Measurements from ENCODE around the gene CLEC1A.

CLEC1A gene

DNA sequence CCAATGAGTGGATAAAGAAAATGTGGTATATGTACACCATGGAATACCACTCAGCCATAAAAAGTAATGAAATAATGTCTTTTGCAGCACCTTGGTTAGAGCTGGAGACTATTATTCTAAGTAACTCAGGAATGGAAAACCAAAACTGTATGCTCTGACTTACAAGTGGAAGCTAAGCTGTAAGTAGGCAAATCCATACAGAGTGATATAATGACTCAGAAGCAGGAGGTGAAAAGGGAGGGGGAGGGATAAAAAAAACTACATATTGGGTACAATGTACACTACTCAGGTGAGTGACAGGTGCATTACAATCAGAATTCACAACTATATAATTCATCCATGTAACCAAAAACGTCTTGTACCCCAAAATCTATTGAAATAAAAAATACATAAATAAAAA is 15.1 kb upstream of the CLEC1A start:
- no peak for TF ChIP-seq ZBTB7A (IDR thresholded peaks at IDR 0.05; ENCODE audit: low read depth)
- TF ChIP-seq CREB1 (IDR thresholded peaks at IDR 0.05; ENCODE audit: low read depth): no peak
- TF ChIP-seq, protein P1, sequence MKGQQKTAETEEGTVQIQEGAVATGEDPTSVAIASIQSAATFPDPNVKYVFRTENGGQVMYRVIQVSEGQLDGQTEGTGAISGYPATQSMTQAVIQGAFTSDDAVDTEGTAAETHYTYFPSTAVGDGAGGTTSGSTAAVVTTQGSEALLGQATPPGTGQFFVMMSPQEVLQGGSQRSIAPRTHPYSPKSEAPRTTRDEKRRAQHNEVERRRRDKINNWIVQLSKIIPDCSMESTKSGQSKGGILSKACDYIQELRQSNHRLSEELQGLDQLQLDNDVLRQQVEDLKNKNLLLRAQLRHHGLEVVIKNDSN (IDR thresholded peaks at IDR 0.05): no peak
- no peak for TF ChIP-seq EGR1 (IDR thresholded peaks at IDR 0.05)
- TF ChIP-seq, protein P2, sequence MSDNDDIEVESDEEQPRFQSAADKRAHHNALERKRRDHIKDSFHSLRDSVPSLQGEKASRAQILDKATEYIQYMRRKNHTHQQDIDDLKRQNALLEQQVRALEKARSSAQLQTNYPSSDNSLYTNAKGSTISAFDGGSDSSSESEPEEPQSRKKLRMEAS (IDR thresholded peaks at IDR 0.05): no peak
- no peak for TF ChIP-seq EP300 (IDR thresholded peaks at IDR 0.05; ENCODE audit: borderline replicate concordance)
- no peak for TF ChIP-seq TAF1 (IDR thresholded peaks at IDR 0.05; ENCODE audit: low read depth)
- TF ChIP-seq NFIC (IDR thresholded peaks at IDR 0.05): no peak
- TF ChIP-seq TEAD4 (IDR thresholded peaks at IDR 0.05): no peak
- TF ChIP-seq TCF12 (IDR thresholded peaks at IDR 0.05; ENCODE audit: low read depth): no peak
- no peak for TF ChIP-seq CEBPB (IDR thresholded peaks at IDR 0.05)
- TF ChIP-seq RAD21 (IDR thresholded peaks at IDR 0.05; ENCODE audit: low read depth): no peak
- TF ChIP-seq REST (IDR thresholded peaks at IDR 0.05; ENCODE audit: low read depth): no peak
- TF ChIP-seq FOXM1 (IDR thresholded peaks at IDR 0.05; ENCODE audit: borderline replicate concordance, low read depth): no peak
- TF ChIP-seq YY1 (IDR thresholded peaks at IDR 0.05; ENCODE audit: low read depth): no peak

- TF ChIP-seq NFIC (IDR thresholded peaks at IDR 0.05) (no peak), TEAD4 (IDR thresholded peaks at IDR 0.05) (no peak), ZBTB7A (IDR thresholded peaks at IDR 0.05; ENCODE audit: low read depth) (no peak), EGR1 (IDR thresholded peaks at IDR 0.05) (no peak), FOXM1 (IDR thresholded peaks at IDR 0.05; ENCODE audit: borderline replicate concordance, low read depth) (no peak), TAF1 (IDR thresholded peaks at IDR 0.05; ENCODE audit: low read depth) (no peak), RAD21 (IDR thresholded peaks at IDR 0.05; ENCODE audit: low read depth) (no peak), TCF12 (IDR thresholded peaks at IDR 0.05; ENCODE audit: low read depth) (no peak), CREB1 (IDR thresholded peaks at IDR 0.05; ENCODE audit: low read depth) (no peak), YY1 (IDR thresholded peaks at IDR 0.05; ENCODE audit: low read depth) (no peak), REST (IDR thresholded peaks at IDR 0.05; ENCODE audit: low read depth) (no peak), CEBPB (IDR thresholded peaks at IDR 0.05) (no peak), EP300 (IDR thresholded peaks at IDR 0.05; ENCODE audit: borderline replicate concordance) (no peak)
- TF ChIP-seq, protein P1 (IDR thresholded peaks at IDR 0.05): no peak
- TF ChIP-seq, protein P2 (IDR thresholded peaks at IDR 0.05): no peak
These were observed 14.3 kb upstream of the CLEC1A start for GRCh38 chr12:10113075-10113474.

DNA sequence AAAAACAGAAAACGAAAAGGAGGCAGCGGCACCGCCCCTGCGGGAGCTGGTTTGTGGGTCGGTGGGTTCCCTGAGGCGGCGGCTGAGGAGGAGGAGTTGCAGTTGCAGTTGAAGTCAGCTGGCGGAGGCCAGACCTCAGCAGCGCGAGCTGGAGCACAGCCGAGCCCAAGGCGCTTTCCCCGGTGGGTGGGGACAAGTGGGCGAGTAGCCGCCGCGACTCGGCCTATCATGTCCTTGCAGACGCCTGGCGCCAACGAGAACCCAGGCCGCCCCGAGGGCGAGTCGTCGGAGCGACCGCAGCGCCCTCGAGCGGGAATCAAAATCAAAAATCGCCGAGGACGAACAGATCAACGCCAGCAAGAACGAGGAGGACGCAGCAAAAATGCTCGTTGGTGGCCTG is 12.7 kb upstream of the CLEC1A start:
- TF ChIP-seq CREB1 (IDR thresholded peaks at IDR 0.05; ENCODE audit: low read depth): no peak
- no peak for TF ChIP-seq YY1 (IDR thresholded peaks at IDR 0.05; ENCODE audit: low read depth)
- no peak for TF ChIP-seq EP300 (IDR thresholded peaks at IDR 0.05; ENCODE audit: borderline replicate concordance)
- TF ChIP-seq REST (IDR thresholded peaks at IDR 0.05; ENCODE audit: low read depth): no peak
- no peak for TF ChIP-seq FOXM1 (IDR thresholded peaks at IDR 0.05; ENCODE audit: borderline replicate concordance, low read depth)
- TF ChIP-seq TAF1 (IDR thresholded peaks at IDR 0.05; ENCODE audit: low read depth): no peak
- TF ChIP-seq TEAD4 (IDR thresholded peaks at IDR 0.05): no peak
- no peak for TF ChIP-seq CEBPB (IDR thresholded peaks at IDR 0.05)
- TF ChIP-seq, protein P1 (IDR thresholded peaks at IDR 0.05): no peak
- no peak for TF ChIP-seq ZBTB7A (IDR thresholded peaks at IDR 0.05; ENCODE audit: low read depth)
- no peak for TF ChIP-seq EGR1 (IDR thresholded peaks at IDR 0.05)
- no peak for TF ChIP-seq NFIC (IDR thresholded peaks at IDR 0.05)
- TF ChIP-seq, protein P2 (IDR thresholded peaks at IDR 0.05): no peak
- no peak for TF ChIP-seq RAD21 (IDR thresholded peaks at IDR 0.05; ENCODE audit: low read depth)
- no peak for TF ChIP-seq TCF12 (IDR thresholded peaks at IDR 0.05; ENCODE audit: low read depth)
